GM23248 (cell line): ENCODE data around the gene SMARCC1. TPM values are rescaled to one million over a fixed set of nuclear protein-coding genes. Genes with fewer than 3 reads are reported as not detected.
"Not testable (repeated sequence)": the region's sequence is repeated elsewhere in the genome, so short reads cannot be mapped to it uniquely, and the experiment has no call there.

Source experiments
- DNase-seq: peaks from one replicate; pipeline ENCODE4 v3.0.0-alpha.2; 2015
- H2AFZ ChIP-seq: fragments of 200-600 bp; sonication (generic); 2 replicates; pipeline ENCODE4 v1.6.1; 2016; ENCODE audit warnings: antibody characterized with exemption
- H3F3A ChIP-seq: fragments of 200-600 bp; sonication (generic); 2 replicates; pipeline ENCODE4 v1.6.1; 2016; ENCODE audit warnings: mild to moderate bottlenecking, antibody characterized with exemption, mixed run types; ENCODE audit not compliant: insufficient read depth
- H3K27ac ChIP-seq: fragments of 200-600 bp; sonication (generic); 2 replicates; pipeline ENCODE4 v1.5.1; 2016; ENCODE audit warnings: mild to moderate bottlenecking
- H3K27me3 ChIP-seq: fragments of 200-600 bp; sonication (generic); replicated peaks from 2 replicates; pipeline ENCODE4 v1.6.1; 2016; ENCODE audit warnings: mild to moderate bottlenecking; ENCODE audit not compliant: insufficient read depth
- H3K36me3 ChIP-seq: fragments of 200-600 bp; sonication (generic); 2 replicates; pipeline ENCODE4 v1.6.1; 2016; ENCODE audit warnings: low read depth, mild to moderate bottlenecking
- H3K4me1 ChIP-seq: fragments of 200-600 bp; sonication (generic); 2 replicates; pipeline ENCODE4 v1.6.1; 2016; ENCODE audit warnings: mild to moderate bottlenecking; ENCODE audit not compliant: insufficient read depth
- H3K4me2 ChIP-seq: fragments of 200-600 bp; sonication (generic); one replicate; pipeline ENCODE4 v1.6.1; 2016; ENCODE audit warnings: mild to moderate bottlenecking; ENCODE audit not compliant: unreplicated experiment
- H3K4me3 ChIP-seq: fragments of 200-600 bp; sonication (generic); 2 replicates; pipeline ENCODE4 v1.5.1; 2016; ENCODE audit warnings: mild to moderate bottlenecking
- H3K79me2 ChIP-seq: fragments of 200-600 bp; sonication (generic); 2 replicates; pipeline ENCODE4 v1.6.1; 2016; ENCODE audit warnings: mild to moderate bottlenecking; ENCODE audit not compliant: insufficient read depth
- H3K9ac ChIP-seq: fragments of 200-600 bp; sonication (generic); 2 replicates; pipeline ENCODE4 v1.6.1; 2016; ENCODE audit warnings: mild to moderate bottlenecking
- H3K9me2 ChIP-seq: fragments of 200-600 bp; sonication (generic); 2 replicates; pipeline ENCODE4 v1.6.1; 2016; ENCODE audit warnings: mixed run types, mild to moderate bottlenecking, moderate library complexity; ENCODE audit not compliant: insufficient read depth
- H3K9me3 ChIP-seq: fragments of 200-600 bp; sonication (generic); one replicate; pipeline ENCODE4 v1.6.1; 2017; ENCODE audit warnings: low read depth
- H4K20me1 ChIP-seq: fragments of 200-600 bp; sonication (generic); 2 replicates; pipeline ENCODE4 v1.6.0; 2016; ENCODE audit not compliant: insufficient read depth
- EZH2 ChIP-seq: fragments of 200-600 bp; sonication (generic); IDR thresholded peaks from 2 replicates; pipeline ENCODE4 v1.6.1; 2018; ENCODE audit warnings: antibody characterized with exemption, mild to moderate bottlenecking; ENCODE audit not compliant: insufficient read depth, poor library complexity, severe bottlenecking
- EZH2phosphoT487 ChIP-seq: fragments of 200-600 bp; sonication (generic); IDR thresholded peaks from 2 replicates; pipeline ENCODE4 v1.6.1; 2018; ENCODE audit warnings: antibody characterized with exemption, moderate library complexity, mild to moderate bottlenecking, low read depth; ENCODE audit not compliant: insufficient read depth
- WGBS, 2 experiments: methylation state at CpG; one replicate each; pipeline ENCODE4 v1.1.6; 2015 to 2017; ENCODE audit warnings: low lambda C conversion rate in 2 of 2, low coverage in 1 of 2; ENCODE audit errors: missing lambda C conversion rate in 2 of 2; 5-methylcytosine and 5-hydroxymethylcytosine counted together
- in situ Hi-C: fragments of 300-500 bp; cut with MboI; formaldehyde crosslinking; loops from 2 replicates; pipeline ENCODE4 v1.15.0; 2020
- polyA plus RNA-seq: library from polyadenylated mRNA; unstranded; fragments of >200 nt; fragmentation: Nextera tagmentation; extraction: Ambion mirVana; gene quantifications from 2 replicates; pipeline ENCODE4 v1.2.1, GENCODE V29; 2016
- total RNA-seq: library from RNA; depleted of rRNA; stranded (reverse); fragments of >200 nt; shearing (Covaris generic); gene quantifications from 2 replicates; pipeline ENCODE4 v1.2.3, GENCODE V29; 2014

SMARCC1 gene
- total and polyA plus RNA-seq, 2 experiments from 2014 or later, result 31.5 to 40.9 TPM

DNA sequence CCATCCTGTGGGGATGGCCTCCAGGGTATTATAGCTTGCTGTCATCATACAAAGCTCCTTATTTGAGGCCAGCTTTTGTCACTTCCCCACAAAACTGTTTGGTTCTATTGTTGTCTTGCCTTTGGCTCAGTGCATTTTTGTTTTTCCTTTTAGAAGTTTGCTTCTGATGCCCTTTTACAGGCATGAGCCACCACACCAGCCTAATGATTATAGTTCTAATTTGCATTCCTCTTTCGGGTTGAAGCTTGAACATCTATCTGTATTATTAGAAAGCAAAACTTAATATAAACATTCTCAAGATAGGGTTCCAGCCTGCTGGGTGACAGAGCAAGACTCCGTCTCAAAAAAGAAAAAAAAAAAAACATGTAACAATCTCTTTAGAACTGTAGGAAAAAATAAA, 39.8 kb downstream of the SMARCC1 start:
- 0 out of 2 replicates have a peak, but pooled peaks cover 3% of the 10 kb centered on the region for H3K36me3 ChIP-seq
- no peak overlapping the region for H3K27ac ChIP-seq
- H3K27me3 ChIP-seq, result no peaks in the 10 kb centered on the region
- no peak overlapping the region for H3K9ac ChIP-seq
- H3K4me2 ChIP-seq, result no peak overlapping the region
- 99 to 100% methylated on average over 2 of the region's 2 CpGs for WGBS, 2 experiments
- in situ Hi-C loops, result no loop called here
- DNase-seq, result no peak
- no peaks in the 10 kb centered on the region for H3K9me3 ChIP-seq
- H3K4me3 ChIP-seq, result no peak overlapping the region
- H3K79me2 ChIP-seq, result peaks cover 100% of the 10 kb centered on the region
- no peaks in the 10 kb centered on the region for H3K4me1 ChIP-seq
- peaks cover 11% of the 10 kb centered on the region; the same call in 1 of the 2 replicates for H3F3A ChIP-seq
- no peaks in the 10 kb centered on the region; the same call in 1 of the 2 replicates for H4K20me1 ChIP-seq
- no peaks in the 10 kb centered on the region for H3K9me2 ChIP-seq
- TF ChIP-seq EZH2 (no peak), EZH2phosphoT487 (no peak)
- no peak overlapping the region for H2AFZ ChIP-seq

DNA sequence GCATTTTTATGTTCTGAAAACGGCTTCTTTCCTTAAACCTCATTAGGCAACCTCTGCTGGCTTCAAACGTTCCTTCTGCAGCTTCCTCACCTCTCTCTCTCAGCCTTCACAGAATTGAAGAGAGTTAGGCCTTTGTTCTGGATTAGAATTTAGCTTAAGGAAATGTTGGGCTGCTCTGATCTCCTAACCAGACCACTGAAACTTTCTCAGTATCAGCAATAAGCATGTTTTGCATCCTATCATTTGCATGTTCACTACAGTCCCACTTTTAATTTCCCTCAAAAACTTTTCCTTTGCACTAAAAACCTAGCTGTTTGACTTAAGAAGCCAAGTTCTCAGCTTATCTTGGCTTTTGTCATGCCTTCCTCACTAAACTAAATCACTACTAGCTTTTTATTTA, 49.5 kb downstream of the SMARCC1 start:
- Histone ChIP-seq H3K9me3 (no peaks in the 10 kb centered on the region), H3K9ac (no peak overlapping the region), H3K79me2 (peaks cover 63% of the 10 kb centered on the region), H3K27me3 (no peaks in the 10 kb centered on the region), H3K4me1 (no peaks in the 10 kb centered on the region), H3K4me3 (no peak overlapping the region), H3K9me2 (no peaks in the 10 kb centered on the region), H3K27ac (no peak overlapping the region), H4K20me1 (no peaks in the 10 kb centered on the region), H2AFZ (no peak overlapping the region), H3F3A (peaks cover 7% of the 10 kb centered on the region), H3K36me3 (peaks cover 56% of the 10 kb centered on the region), H3K4me2 (no peak overlapping the region)
- TF ChIP-seq EZH2 (no peak), EZH2phosphoT487 (no peak)
- in situ Hi-C loops, result no loop called here
- 94 to 100% methylated on average over 2 of the region's 2 CpGs for WGBS, 2 experiments
- DNase-seq, result no peak

- peaks cover 60% of the 10 kb centered on the region for H3K36me3 ChIP-seq
- H3K27me3 ChIP-seq, result no peaks in the 10 kb centered on the region
- H3K9me2 ChIP-seq, result no peaks in the 10 kb centered on the region
- TF ChIP-seq EZH2phosphoT487 (no peak), EZH2 (no peak)
- no peak overlapping the region for H3K27ac ChIP-seq
- H3K4me3 ChIP-seq, result no peak overlapping the region
- no peaks in the 10 kb centered on the region for H3K4me1 ChIP-seq
- DNase-seq, result no peak
- no peaks in the 10 kb centered on the region for H4K20me1 ChIP-seq
- no peak overlapping the region for H3K4me2 ChIP-seq
- H3F3A ChIP-seq, result peaks cover 12% of the 10 kb centered on the region
- H3K79me2 ChIP-seq, result peaks cover 60% of the 10 kb centered on the region
- no peak overlapping the region for H3K9ac ChIP-seq
- WGBS, 2 experiments, result 70 to 74% methylated on average over 8 of the region's 8 CpGs
- H3K9me3 ChIP-seq, result no peaks in the 10 kb centered on the region
- H2AFZ ChIP-seq, result no peak overlapping the region
- in situ Hi-C loops, result no loop called here
Measured at GRCh38 chr3:47731061-47731460, 50.6 kb downstream of the SMARCC1 start.

- Histone ChIP-seq H3K4me3 (no peak overlapping the region), H3F3A (peaks cover 5% of the 10 kb centered on the region), H3K9me2 (no peaks in the 10 kb centered on the region), H3K9me3 (no peaks in the 10 kb centered on the region), H3K27me3 (no peaks in the 10 kb centered on the region), H3K79me2 (peaks cover 48% of the 10 kb centered on the region), H3K36me3 (0 out of 2 replicates have a peak, but pooled peaks cover 5% of the 10 kb centered on the region), H2AFZ (no peak overlapping the region), H3K4me1 (no peaks in the 10 kb centered on the region), H4K20me1 (no peaks in the 10 kb centered on the region), H3K4me2 (no peak overlapping the region), H3K27ac (no peak overlapping the region), H3K9ac (no peak overlapping the region)
- 97 to 100% methylated on average over 2 of the region's 2 CpGs for WGBS, 2 experiments
- DNase-seq, result no peak
- in situ Hi-C loops, result no loop called here
- TF ChIP-seq EZH2 (no peak), EZH2phosphoT487 (no peak)
Measured at GRCh38 chr3:47722859-47723258, 58.8 kb downstream of the SMARCC1 start.

DNA sequence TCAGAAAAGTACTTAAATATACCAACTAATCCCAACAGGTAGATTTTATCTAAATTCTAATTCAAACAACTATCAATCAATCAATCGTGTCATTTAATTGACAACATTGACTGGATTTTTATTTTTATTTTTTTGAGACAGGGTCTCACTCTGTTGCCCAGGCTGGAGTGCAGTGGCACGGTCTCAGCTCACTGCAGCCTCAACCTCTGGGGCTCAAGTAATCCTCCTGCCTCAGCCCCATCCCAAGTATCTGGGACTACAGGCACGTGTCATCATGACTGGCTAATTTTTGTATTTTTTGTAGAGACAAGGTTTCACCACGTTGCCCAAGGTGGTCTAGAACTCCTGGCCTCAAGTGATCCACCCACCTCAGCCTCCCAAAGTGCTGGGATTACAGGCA, 64.2 kb downstream of the SMARCC1 start:
- H3K4me3 ChIP-seq, H3K9me3 ChIP-seq, H3K27ac ChIP-seq, in situ Hi-C loops, H3K4me1 ChIP-seq, H3K9me2 ChIP-seq, DNase-seq, H3K27me3 ChIP-seq, H3K4me2 ChIP-seq, H3K9ac ChIP-seq, H4K20me1 ChIP-seq, H2AFZ ChIP-seq: not testable (repeated sequence)
- H3K36me3 ChIP-seq, result peaks cover 30% of the 10 kb centered on the region
- peaks cover 38% of the 10 kb centered on the region for H3K79me2 ChIP-seq
- H3F3A ChIP-seq, result peaks cover 16% of the 10 kb centered on the region; the same call in 1 of the 2 replicates
- 89 to 91% methylated on average over 4 of the region's 4 CpGs for WGBS, 2 experiments
